Activated CD4-positive, alpha-beta T cell treated with anti-CD3 and anti-CD28 coated beads, Interleukin-2, amount 10 ng/mL, durations not matched to agents 24 days and 14 days (primary cell): Measurements from ENCODE around the gene KATNAL2. TPM values are rescaled to one million over a fixed set of nuclear protein-coding genes. Genes with fewer than 3 reads are reported as not detected.
"Not testable (repeated sequence)": the region's sequence is repeated elsewhere in the genome, so short reads cannot be mapped to it uniquely, and the experiment has no call there.

Experiments
- DNase-seq: peaks from one replicate; pipeline ENCODE4 v3.0.0; 2022
- H3K27ac Mint-ChIP-seq: one replicate; pipeline ENCODE4 v1.8.0; 2022; ENCODE audit warnings: mild to moderate bottlenecking, mixed read lengths
- H3K27me3 Mint-ChIP-seq: one replicate; pipeline ENCODE4 v1.8.0; 2022; ENCODE audit warnings: mixed read lengths
- H3K36me3 Mint-ChIP-seq: one replicate; pipeline ENCODE4 v1.8.0; 2022; ENCODE audit warnings: low read depth, mild to moderate bottlenecking, mixed read lengths
- H3K4me1 Mint-ChIP-seq: one replicate; pipeline ENCODE4 v1.8.0; 2021; ENCODE audit warnings: mixed read lengths
- H3K4me3 Mint-ChIP-seq: one replicate; pipeline ENCODE4 v1.8.0; 2022; ENCODE audit warnings: mild to moderate bottlenecking, moderate library complexity, mixed read lengths
- H3K9me3 Mint-ChIP-seq: one replicate; pipeline ENCODE4 v1.8.0; 2021; ENCODE audit warnings: mixed read lengths
- intact Hi-C: fragments of 100-400 bp; cut with micrococcal nuclease; formaldehyde crosslinking; loops from one replicate; pipeline ENCODE4 v1.15.1; 2023
- total RNA-seq: library from RNA; stranded (reverse); gene quantifications from 2 replicates; pipeline ENCODE4 v1.2.3, GENCODE V29; 2022

The KATNAL2 gene
- total RNA-seq, 1 donor from 2014 or later, result 0.40 TPM

- H3K27me3 Mint-ChIP-seq, result peaks cover 4% of the 10 kb centered on the region
- no peaks in the 10 kb centered on the region for H3K4me1 Mint-ChIP-seq
- H3K9me3 Mint-ChIP-seq, result no peaks in the 10 kb centered on the region
- DNase-seq, result no peak
- H3K4me3 Mint-ChIP-seq, result no peak overlapping the region
- H3K36me3 Mint-ChIP-seq, result no peaks in the 10 kb centered on the region
- H3K27ac Mint-ChIP-seq, result no peak overlapping the region
- intact Hi-C loops, result no loop called here
Measured at GRCh38 chr18:46953195-46953594, 35.8 kb downstream of the KATNAL2 start.

- Mint-ChIP-seq H3K27ac (no peak overlapping the region), H3K4me3 (no peak overlapping the region), H3K9me3 (peaks cover 3% of the 10 kb centered on the region), H3K4me1 (no peaks in the 10 kb centered on the region), H3K27me3 (no peaks in the 10 kb centered on the region), H3K36me3 (no peaks in the 10 kb centered on the region)
- intact Hi-C loops, result no loop called here
- no peak for DNase-seq
Measured at GRCh38 chr18:46958209-46958608, 40.8 kb downstream of the KATNAL2 start.

- DNase-seq, result not testable (repeated sequence)
Measured at GRCh38 chr18:46963656-46964578, 46.5 kb downstream of the KATNAL2 start.

GRCh38 chr18:46964579-46965293 lies 47.3 kb downstream of the KATNAL2 start:
- H3K9me3 Mint-ChIP-seq, H3K27me3 Mint-ChIP-seq, H3K36me3 Mint-ChIP-seq, intact Hi-C loops, H3K27ac Mint-ChIP-seq, H3K4me3 Mint-ChIP-seq, H3K4me1 Mint-ChIP-seq: not testable (repeated sequence)
- DNase-seq, result peak; percentile 62

More at GRCh38 chr18:46963656-46964578, 46.5 kb downstream of the KATNAL2 start:
- H3K9me3 Mint-ChIP-seq, intact Hi-C loops, H3K36me3 Mint-ChIP-seq, H3K27ac Mint-ChIP-seq, H3K4me3 Mint-ChIP-seq, H3K4me1 Mint-ChIP-seq, H3K27me3 Mint-ChIP-seq: not testable (repeated sequence)

- H3K27ac Mint-ChIP-seq, H3K4me1 Mint-ChIP-seq, H3K4me3 Mint-ChIP-seq, H3K9me3 Mint-ChIP-seq, DNase-seq, H3K27me3 Mint-ChIP-seq, intact Hi-C loops, H3K36me3 Mint-ChIP-seq: not testable (repeated sequence)
Measured at GRCh38 chr18:46966266-46966665, 48.9 kb downstream of the KATNAL2 start.

- H3K9me3 Mint-ChIP-seq, H3K4me1 Mint-ChIP-seq, DNase-seq, intact Hi-C loops, H3K27me3 Mint-ChIP-seq, H3K4me3 Mint-ChIP-seq, H3K36me3 Mint-ChIP-seq, H3K27ac Mint-ChIP-seq: not testable (repeated sequence)
Measured at GRCh38 chr18:46969551-46969950, 52.1 kb downstream of the KATNAL2 start.

GRCh38 chr18:47019870-47020269 lies 102.5 kb downstream of the KATNAL2 start:
- H3K9me3 Mint-ChIP-seq, H3K4me3 Mint-ChIP-seq, intact Hi-C loops, H3K4me1 Mint-ChIP-seq, H3K27ac Mint-ChIP-seq, H3K27me3 Mint-ChIP-seq, DNase-seq, H3K36me3 Mint-ChIP-seq: not testable (repeated sequence)

- H3K4me3 Mint-ChIP-seq, H3K4me1 Mint-ChIP-seq, DNase-seq, intact Hi-C loops, H3K27ac Mint-ChIP-seq, H3K36me3 Mint-ChIP-seq, H3K9me3 Mint-ChIP-seq, H3K27me3 Mint-ChIP-seq: not testable (repeated sequence)
Measured at GRCh38 chr18:47020757-47021156, 103.4 kb downstream of the KATNAL2 start.

- H3K4me3 Mint-ChIP-seq, intact Hi-C loops, H3K4me1 Mint-ChIP-seq, H3K27ac Mint-ChIP-seq, DNase-seq, H3K27me3 Mint-ChIP-seq, H3K36me3 Mint-ChIP-seq, H3K9me3 Mint-ChIP-seq: not testable (repeated sequence)
Measured at GRCh38 chr18:47022821-47023220, 105.4 kb downstream of the KATNAL2 start.

- H3K9me3 Mint-ChIP-seq, DNase-seq, H3K4me3 Mint-ChIP-seq, H3K4me1 Mint-ChIP-seq, intact Hi-C loops, H3K27ac Mint-ChIP-seq, H3K27me3 Mint-ChIP-seq, H3K36me3 Mint-ChIP-seq: not testable (repeated sequence)
Measured at GRCh38 chr18:47023769-47024465, 106.5 kb downstream of the KATNAL2 start.

GRCh38 chr18:47025557-47026174 lies 108.3 kb downstream of the KATNAL2 start:
- H3K4me3 Mint-ChIP-seq, H3K9me3 Mint-ChIP-seq, H3K4me1 Mint-ChIP-seq, H3K27me3 Mint-ChIP-seq, intact Hi-C loops, H3K36me3 Mint-ChIP-seq, H3K27ac Mint-ChIP-seq: not testable (repeated sequence)
- peak; percentile 58 for DNase-seq

- H3K4me1 Mint-ChIP-seq, intact Hi-C loops, H3K4me3 Mint-ChIP-seq, DNase-seq, H3K9me3 Mint-ChIP-seq, H3K27me3 Mint-ChIP-seq, H3K27ac Mint-ChIP-seq, H3K36me3 Mint-ChIP-seq: not testable (repeated sequence)
Measured at GRCh38 chr18:47028738-47029137, 111.3 kb downstream of the KATNAL2 start.

- DNase-seq, H3K27me3 Mint-ChIP-seq, H3K4me3 Mint-ChIP-seq, H3K9me3 Mint-ChIP-seq, H3K36me3 Mint-ChIP-seq, H3K27ac Mint-ChIP-seq, intact Hi-C loops, H3K4me1 Mint-ChIP-seq: not testable (repeated sequence)
Measured at GRCh38 chr18:47029684-47030353, 112.4 kb downstream of the KATNAL2 start.
